HG03521 (cell line): ENCODE data around the gene NOTUM.

Source experiments
- ATAC-seq: cut with Tn5 transposase; IDR thresholded peaks from one replicate; pipeline ENCODE4 v1.9.1; 2021; ENCODE audit warnings: mild to moderate bottlenecking, moderate library complexity; ENCODE audit not compliant: unreplicated experiment

The NOTUM gene

GRCh38 chr17:81926451-81927151, 34.4 kb downstream of the NOTUM start:
- peak; percentile 10 for ATAC-seq

DNA sequence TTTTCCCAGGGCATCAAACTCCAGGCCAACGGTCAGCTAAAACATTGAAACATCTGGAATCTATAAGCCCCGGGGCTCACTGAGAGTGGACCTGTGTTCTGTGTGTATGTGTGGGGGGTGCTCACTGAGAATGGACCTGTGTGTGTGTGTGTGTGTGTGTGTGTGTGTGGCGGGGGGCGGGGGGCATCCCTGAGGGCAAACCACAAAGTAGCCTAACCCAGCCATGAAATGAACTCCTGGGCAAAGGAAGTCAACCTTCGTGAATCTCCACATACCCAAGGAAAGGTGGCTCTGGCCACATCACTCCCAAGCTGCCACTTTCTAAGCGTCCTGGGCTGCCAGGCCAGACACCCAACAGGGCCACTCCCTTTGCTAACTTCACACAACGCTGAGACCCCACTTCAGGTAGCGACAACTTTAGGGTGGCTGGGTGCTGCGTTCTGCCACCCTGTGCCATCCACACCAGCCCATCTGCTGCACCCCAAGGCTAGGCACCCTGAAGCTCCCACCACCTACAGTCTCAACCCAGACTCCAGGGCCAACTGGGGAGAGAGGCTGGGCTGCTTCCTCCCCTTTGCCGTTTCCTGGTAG, 35.0 kb downstream of the NOTUM start:
- no peak for ATAC-seq

- ATAC-seq, result no peak
Measured at GRCh38 chr17:81924557-81925532, 36.1 kb downstream of the NOTUM start.

DNA sequence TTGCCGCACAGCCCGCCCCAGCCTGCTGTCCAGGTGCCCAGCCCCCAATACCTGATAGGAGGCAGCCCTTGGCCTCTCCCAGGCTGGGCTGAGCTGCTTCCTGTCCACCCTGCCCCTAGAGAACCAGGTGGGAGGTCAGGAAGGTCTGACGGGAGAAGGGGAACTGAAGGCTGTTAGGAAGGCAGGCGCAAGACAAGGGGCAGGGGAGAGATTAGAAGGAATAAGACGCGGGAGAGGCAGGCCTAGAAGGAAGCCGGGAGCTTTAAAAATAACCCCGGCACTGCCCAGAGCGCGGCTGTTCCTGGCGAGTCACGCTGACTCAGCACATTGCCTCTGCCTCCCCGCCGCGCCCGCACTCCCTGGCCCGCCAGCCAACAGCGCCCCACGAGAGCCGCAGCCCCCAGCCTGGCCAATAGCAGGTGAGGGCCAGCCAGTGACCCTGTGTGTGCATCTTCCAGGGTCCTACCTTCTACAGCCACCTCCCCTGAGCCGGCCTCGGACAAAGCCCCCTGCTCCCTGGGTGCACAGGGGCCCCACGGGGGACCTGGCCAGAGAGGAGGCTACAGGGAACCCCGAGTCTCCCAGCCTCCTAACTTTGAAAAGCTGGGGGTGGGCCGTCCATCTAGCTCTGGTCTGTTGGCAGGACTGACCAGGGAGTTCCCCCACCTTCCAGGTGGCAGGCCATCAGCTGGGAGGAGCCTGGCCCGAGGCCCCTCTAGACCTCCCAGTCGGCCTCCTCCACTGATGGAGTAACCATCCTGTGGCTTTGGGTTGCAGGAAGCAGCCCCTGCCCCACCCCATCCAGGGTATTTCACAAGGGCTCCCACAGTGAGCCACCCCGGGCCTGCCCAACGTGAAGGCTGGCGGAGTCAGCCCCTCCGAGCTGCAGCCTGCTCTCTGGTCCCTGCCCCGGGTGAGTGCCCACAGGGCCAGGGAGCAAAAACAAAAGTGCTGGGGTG, 37.4 kb downstream of the NOTUM start:
- ATAC-seq, result no peak

DNA sequence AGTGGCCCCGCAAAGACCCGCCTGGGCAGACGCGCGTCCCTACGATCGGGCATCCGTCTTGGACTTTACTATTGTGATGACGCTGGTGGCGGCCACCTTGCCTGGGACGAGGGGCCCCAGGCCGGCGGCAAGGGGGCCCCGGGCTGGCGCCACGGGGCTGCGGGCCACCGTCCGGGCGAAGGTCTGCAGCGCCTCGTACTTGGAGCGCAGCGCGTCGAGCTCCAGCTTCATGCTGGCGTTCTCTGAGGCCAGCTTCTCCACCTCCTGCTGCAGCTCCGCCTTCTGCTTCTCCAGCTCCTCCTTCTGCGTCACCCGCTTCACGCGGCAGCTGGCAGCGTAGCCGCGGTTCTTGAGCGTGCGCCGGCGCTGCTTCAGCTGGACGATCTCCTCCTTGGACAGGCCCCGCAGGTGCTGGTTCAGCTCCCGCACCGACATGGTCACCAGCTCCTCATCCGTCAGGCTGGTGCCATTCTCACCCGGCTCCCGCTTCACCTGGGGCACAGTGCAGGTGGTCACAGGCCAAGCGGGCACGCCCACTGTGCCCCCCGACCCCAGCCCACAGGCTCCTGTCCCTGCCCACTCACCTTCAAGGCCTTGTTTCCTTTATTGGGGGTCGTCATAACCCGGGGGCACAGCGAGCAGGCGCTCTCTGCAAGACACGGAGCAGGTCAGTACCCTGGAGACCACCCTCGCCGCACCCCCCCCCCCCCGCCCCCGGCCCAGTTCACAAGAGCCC, 38.3 kb downstream of the NOTUM start:
- ATAC-seq, result no peak

GRCh38 chr17:81921996-81922565, 38.9 kb downstream of the NOTUM start:
- no peak for ATAC-seq

- no peak for ATAC-seq
Measured at GRCh38 chr17:81921537-81921862, 39.5 kb downstream of the NOTUM start.

GRCh38 chr17:81920612-81921536, 40.1 kb downstream of the NOTUM start:
- ATAC-seq, result no peak

DNA sequence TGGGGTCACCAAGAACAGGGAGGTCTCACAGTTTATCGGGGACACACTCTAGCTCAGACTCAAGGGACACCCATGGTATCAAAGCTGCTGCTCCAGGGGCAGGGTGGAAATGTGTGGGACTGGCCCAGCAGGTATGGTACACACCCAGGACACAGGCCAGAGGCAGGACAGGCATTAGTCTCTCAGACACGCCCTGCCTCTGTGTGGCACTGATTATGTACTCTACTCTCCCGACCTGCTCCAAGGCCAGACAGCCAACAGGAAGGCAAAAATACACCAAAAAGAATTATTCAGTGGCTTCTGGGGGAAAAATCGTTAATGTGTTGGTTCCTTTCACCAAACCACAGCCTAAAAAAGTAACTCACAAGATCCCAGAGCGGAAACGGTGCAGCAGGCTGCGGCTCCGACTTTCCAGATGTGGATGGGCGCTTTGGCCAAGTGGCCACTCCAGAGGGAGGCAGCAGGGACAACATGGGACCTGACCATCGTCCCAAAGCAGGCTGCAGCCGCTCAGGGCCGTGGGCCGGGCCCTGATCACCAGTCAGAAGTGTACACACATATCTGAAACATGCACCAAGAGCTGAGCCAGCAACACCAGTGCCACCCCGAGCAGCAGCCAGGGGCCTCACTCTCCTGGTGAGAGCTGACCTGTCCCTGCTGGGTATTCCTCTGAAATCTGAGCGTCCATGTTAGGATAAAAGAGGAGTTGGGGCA, 42.0 kb downstream of the NOTUM start:
- ATAC-seq, result no peak

- peak; percentile 6 for ATAC-seq
Measured at GRCh38 chr17:81918333-81918669, 42.7 kb downstream of the NOTUM start.

DNA sequence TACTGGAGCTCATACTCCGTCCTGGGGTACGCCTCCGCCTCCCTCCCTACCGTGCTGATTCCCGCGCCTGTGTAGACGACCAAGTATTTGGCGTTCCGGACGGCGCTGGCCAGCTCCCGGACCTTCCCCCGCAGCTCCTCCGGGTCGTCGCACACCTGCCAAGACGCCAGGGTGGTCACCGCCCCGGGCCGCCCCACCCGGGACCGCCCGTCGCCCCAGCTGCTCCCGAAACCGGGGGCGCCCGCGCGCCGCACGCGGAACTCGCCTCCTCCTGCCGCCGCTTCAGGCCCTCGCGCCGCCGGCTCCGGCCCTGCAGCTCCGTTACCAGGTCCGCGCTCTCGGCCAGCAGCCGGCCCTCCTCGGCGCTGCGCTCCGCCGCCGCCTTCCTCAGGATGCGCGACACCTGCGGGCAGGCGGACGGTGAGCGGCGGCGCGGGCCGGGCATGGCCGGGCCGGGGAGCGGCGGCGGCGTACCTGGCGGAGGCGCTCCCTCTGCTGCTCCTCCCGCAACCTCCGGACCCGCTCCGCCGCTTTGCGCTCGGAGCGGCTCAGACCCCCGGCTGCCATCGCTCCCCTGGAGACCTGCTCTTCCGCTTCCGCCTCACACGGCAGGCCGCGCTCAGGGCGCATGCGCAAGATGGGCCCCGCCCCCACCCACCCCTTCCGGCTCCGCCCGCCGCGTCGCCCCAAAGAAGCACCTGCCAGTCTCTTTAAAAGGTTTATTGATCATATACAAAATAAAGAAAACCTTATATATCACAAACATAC, 43.2 kb downstream of the NOTUM start, which contains the start of gene SIRT7:
SIRT7 (minus strand) TSS at position 612 of the 768 bp plus-strand sequence; CDS start at position 567, 45 bp downstream.
- ATAC-seq, result peak; percentile 56

GRCh38 chr17:81916234-81917001, 44.6 kb downstream of the NOTUM start:
- no peak for ATAC-seq

GRCh38 chr17:81915331-81915730, 45.7 kb downstream of the NOTUM start:
- ATAC-seq, result no peak

- ATAC-seq, result no peak
Measured at GRCh38 chr17:81914103-81914850, 46.7 kb downstream of the NOTUM start.

DNA sequence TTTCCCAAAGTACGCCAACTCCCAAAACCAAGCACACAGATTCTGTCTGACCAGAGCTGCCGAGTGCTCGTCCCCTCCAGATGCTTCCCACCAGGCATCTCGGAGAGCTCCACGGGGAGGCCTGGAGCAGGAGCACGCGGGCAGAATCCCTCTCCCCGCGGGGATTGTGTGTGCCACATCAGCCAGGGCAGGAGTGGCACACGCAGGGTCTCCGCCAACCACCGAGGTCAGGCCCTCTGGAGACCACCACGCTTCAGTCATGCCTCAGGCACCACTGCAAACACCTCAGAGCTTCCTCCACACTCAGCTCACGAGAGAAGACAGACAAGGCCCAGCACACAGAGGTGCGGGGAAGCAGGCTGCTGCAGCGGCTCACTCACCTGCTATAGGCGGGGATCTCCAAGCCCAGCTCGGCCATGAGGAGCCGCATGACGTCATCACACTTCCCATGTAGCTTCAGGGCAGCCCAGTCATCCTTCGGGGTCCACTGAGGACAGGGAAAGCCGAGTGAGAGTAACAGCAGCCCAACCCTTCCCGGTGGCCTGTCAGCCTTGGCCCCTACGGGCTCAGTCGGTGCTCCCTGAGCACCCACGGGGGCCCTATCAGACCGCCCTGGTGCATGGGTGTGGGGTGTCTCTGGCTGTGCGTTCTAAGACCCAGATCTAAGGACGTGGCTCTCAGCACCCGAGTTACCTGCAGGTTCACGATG, 47.4 kb downstream of the NOTUM start:
- no peak for ATAC-seq
